Breast epithelium (tissue), 4 donors: ENCODE results near the gene PLCB4. TPM values are rescaled to one million over a fixed set of nuclear protein-coding genes. Genes with fewer than 3 reads are reported as not detected.
A peak's percentile ranks its signal among the peaks of the same experiment; 100 is the strongest.

Experiments used
- DNase-seq, 2 donors: peaks; one replicate each; pipeline ENCODE4 v3.0.0-alpha.2; 2019; ENCODE audit warnings: low spot score in 2 of 2
- H3K27ac ChIP-seq, 2 donors: fragments of 200-600 bp; sonication (generic) in 1 of 2; one replicate each; pipeline ENCODE4 v1.5.1; 2016 to 2019; ENCODE audit warnings: mild to moderate bottlenecking in 1 of 2
- H3K27me3 ChIP-seq, 2 donors: fragments of 200-600 bp; sonication (generic) in 1 of 2; one replicate each; pipeline versions ENCODE4 v1.5.1 to v1.6.0; 2017 to 2019; ENCODE audit warnings: control low read depth in 1 of 2, mild to moderate bottlenecking in 1 of 2
- H3K36me3 ChIP-seq: fragments of 200-600 bp; one replicate; pipeline ENCODE4 v1.5.1; 2019
- H3K4me1 ChIP-seq, 2 donors: fragments of 200-600 bp; sonication (generic); one replicate each; pipeline ENCODE4 v1.5.1; 2016 to 2019; ENCODE audit warnings: control low read depth in 1 of 2
- H3K4me3 ChIP-seq, 3 donors: fragments of 200-600 bp; sonication (generic); 1 replicate in 2 of 3; 2 replicates in 1 of 3; pipeline ENCODE4 v1.5.1; 2016 to 2019; ENCODE audit warnings: mild to moderate bottlenecking in 3 of 3, moderate library complexity in 2 of 3
- H3K9me3 ChIP-seq, 2 donors: fragments of 200-600 bp; sonication (generic) in 1 of 2; one replicate each; pipeline ENCODE4 v1.5.1; 2016 to 2019; ENCODE audit warnings: control low read depth in 1 of 2
- CTCF ChIP-seq, 3 donors: fragments of 450-650 bp; IDR thresholded peaks; one replicate each; pipeline ENCODE4 v1.5.1; 2016 to 2017; ENCODE audit warnings: antibody characterized with exemption in 3 of 3, mild to moderate bottlenecking in 3 of 3, moderate library complexity in 3 of 3
- POLR2A ChIP-seq: fragments of 450-650 bp; IDR thresholded peaks from one replicate; pipeline ENCODE4 v1.6.1; 2016; ENCODE audit warnings: antibody characterized with exemption, mild to moderate bottlenecking, moderate library complexity
- POLR2AphosphoS5 ChIP-seq, 3 donors: sonication (generic); formaldehyde crosslinking; IDR thresholded peaks; one replicate each; pipeline ENCODE4 v1.6.1; 2017; ENCODE audit warnings: antibody characterized with exemption in 3 of 3
- intact Hi-C: fragments of 100-400 bp; cut with DNase I; formaldehyde crosslinking; loops from one replicate; pipeline ENCODE4 v1.15.1; 2023; ENCODE audit warnings: low total_unique reads
- total RNA-seq, 3 donors: library from RNA; depleted of rRNA; stranded (reverse); fragments of >200 nt; gene quantifications; one replicate each; pipeline ENCODE4 v1.1.0, GENCODE V29; 2016

PLCB4 gene
- total RNA-seq, 3 donors from 2014 or later, result 9.4 to 17.7 (median 13.0) TPM

GRCh38 chr20:9119776-9120175 lies 50.9 kb downstream of the PLCB4 start:
- TF ChIP-seq CTCF (IDR thresholded peaks at IDR 0.05) (no peak), POLR2AphosphoS5 (IDR thresholded peaks at IDR 0.05) (no peak)
- intact Hi-C loops, result no loop called here
- peak in 1 of 2 donors; percentile 45 for DNase-seq

GRCh38 chr20:9121211-9121610 lies 52.3 kb downstream of the PLCB4 start:
- no peaks in the 10 kb centered on the region for H3K9me3 ChIP-seq
- H3K36me3 ChIP-seq, result no peaks in the 10 kb centered on the region
- TF ChIP-seq POLR2AphosphoS5 (IDR thresholded peaks at IDR 0.05), result no peak
- no peak for TF ChIP-seq CTCF (IDR thresholded peaks at IDR 0.05)
- TF ChIP-seq POLR2A, result no peak
- DNase-seq, result no peak
- H3K4me1 ChIP-seq, result no peaks in the 10 kb centered on the region
- H3K27me3 ChIP-seq, result no peaks in the 10 kb centered on the region
- H3K4me3 ChIP-seq, result no peak overlapping the region
- intact Hi-C loops, result no loop called here
- no peak overlapping the region for H3K27ac ChIP-seq

More at GRCh38 chr20:9119776-9120175, 50.9 kb downstream of the PLCB4 start:
- H3K4me3 ChIP-seq, result peak overlapping the region in 1 of 3 donors; percentile 13
- H3K27ac ChIP-seq, result peak overlapping the region; percentile 19 to 31
- no peaks in the 10 kb centered on the region for H3K27me3 ChIP-seq
- H3K36me3 ChIP-seq, result no peaks in the 10 kb centered on the region
- H3K9me3 ChIP-seq, result no peaks in the 10 kb centered on the region
- no peaks in the 10 kb centered on the region for H3K4me1 ChIP-seq

- H3K4me3 ChIP-seq, result no peak overlapping the region
- H3K9me3 ChIP-seq, result no peaks in the 10 kb centered on the region
- no peak for TF ChIP-seq POLR2AphosphoS5 (IDR thresholded peaks at IDR 0.05)
- no peak for TF ChIP-seq POLR2A
- TF ChIP-seq CTCF (IDR thresholded peaks at IDR 0.05), result no peak
- intact Hi-C loops, result no loop called here
- no peak for DNase-seq
- no peaks in the 10 kb centered on the region for H3K36me3 ChIP-seq
- H3K27me3 ChIP-seq, result no peaks in the 10 kb centered on the region
- H3K27ac ChIP-seq, result no peak overlapping the region
- no peaks in the 10 kb centered on the region for H3K4me1 ChIP-seq
Observed at GRCh38 chr20:9122571-9122970, 53.7 kb downstream of the PLCB4 start.

GRCh38 chr20:9126527-9126926 lies 57.6 kb downstream of the PLCB4 start:
- no peaks in the 10 kb centered on the region for H3K36me3 ChIP-seq
- TF ChIP-seq POLR2AphosphoS5 (IDR thresholded peaks at IDR 0.05) (no peak), CTCF (IDR thresholded peaks at IDR 0.05) (no peak), POLR2A (no peak)
- no peak overlapping the region for H3K4me3 ChIP-seq
- H3K27me3 ChIP-seq, result no peaks in the 10 kb centered on the region
- peaks cover 0 to 5% of the 10 kb centered on the region in 2 donors for H3K4me1 ChIP-seq
- peaks cover 1 to 3% of the 10 kb centered on the region in 2 donors for H3K9me3 ChIP-seq
- no peak overlapping the region for H3K27ac ChIP-seq
- intact Hi-C loops, result no loop called here
- DNase-seq, result no peak

GRCh38 chr20:9128568-9128967 lies 59.7 kb downstream of the PLCB4 start:
- peaks cover 8 to 14% of the 10 kb centered on the region in 2 donors for H3K9me3 ChIP-seq
- no peak for DNase-seq
- H3K4me1 ChIP-seq, result peaks cover 0 to 5% of the 10 kb centered on the region in 2 donors
- no peaks in the 10 kb centered on the region for H3K27me3 ChIP-seq
- TF ChIP-seq CTCF (IDR thresholded peaks at IDR 0.05) (no peak), POLR2AphosphoS5 (IDR thresholded peaks at IDR 0.05) (no peak), POLR2A (no peak)
- no peaks in the 10 kb centered on the region for H3K36me3 ChIP-seq
- no peak overlapping the region for H3K4me3 ChIP-seq
- no peak overlapping the region for H3K27ac ChIP-seq
- intact Hi-C loops, result no loop called here
